Endodermal cell (in vitro differentiated cells): ENCODE measurements around the gene NDUFA8. TPM values are rescaled to one million over a fixed set of nuclear protein-coding genes. Genes with fewer than 3 reads are reported as not detected.

Experiments
- DNase-seq: peaks from one replicate; pipeline ENCODE4 v3.0.0-alpha.2; 2017
- H3K27ac ChIP-seq: 2 replicates; pipeline ENCODE4 v1.5.1; 2013; ENCODE audit warnings: mild to moderate bottlenecking, low read depth, low read length, moderate library complexity
- H3K27me3 ChIP-seq: 2 replicates; pipeline ENCODE4 v1.6.1; 2013; ENCODE audit warnings: mild to moderate bottlenecking, low read length, moderate library complexity; ENCODE audit not compliant: insufficient read depth, control insufficient read depth, poor library complexity, severe bottlenecking
- H3K36me3 ChIP-seq: 2 replicates; pipeline ENCODE4 v1.7.0; 2013; ENCODE audit warnings: mild to moderate bottlenecking, low read length, moderate library complexity; ENCODE audit not compliant: control insufficient read depth, insufficient read depth
- H3K4me1 ChIP-seq: one replicate; pipeline ENCODE4 v1.7.0; 2013; ENCODE audit warnings: low read length; ENCODE audit not compliant: control insufficient read depth, insufficient read depth
- H3K4me3 ChIP-seq: 2 replicates; pipeline ENCODE4 v1.5.1; 2013; ENCODE audit warnings: mild to moderate bottlenecking, low read length, moderate library complexity
- H3K9ac ChIP-seq: 2 replicates; pipeline ENCODE4 v1.6.1; 2013; ENCODE audit warnings: mild to moderate bottlenecking, low read length, moderate library complexity; ENCODE audit not compliant: poor library complexity, severe bottlenecking; ENCODE audit errors: extremely low read depth
- H3K9me3 ChIP-seq: 2 replicates; pipeline ENCODE4 v1.6.1; 2013; ENCODE audit warnings: mild to moderate bottlenecking, low read length, moderate library complexity; ENCODE audit not compliant: control insufficient read depth
- H3K27ac Mint-ChIP-seq: 2 replicates; pipeline ENCODE4 v1.8.0; 2020; ENCODE audit warnings: mixed read lengths
- H3K27me3 Mint-ChIP-seq: 2 replicates; pipeline ENCODE4 v1.8.0; 2021; ENCODE audit warnings: mild to moderate bottlenecking, mixed read lengths; ENCODE audit not compliant: insufficient read depth
- H3K36me3 Mint-ChIP-seq: 2 replicates; pipeline ENCODE4 v1.8.0; 2020; ENCODE audit warnings: low read depth, mixed read lengths
- H3K4me1 Mint-ChIP-seq: 2 replicates; pipeline ENCODE4 v1.8.0; 2020; ENCODE audit warnings: mixed read lengths
- H3K4me3 Mint-ChIP-seq: 2 replicates; pipeline ENCODE4 v1.8.0; 2020; ENCODE audit warnings: mild to moderate bottlenecking, moderate library complexity, mixed read lengths
- H3K9me3 Mint-ChIP-seq: 2 replicates; pipeline ENCODE4 v1.8.0; 2020; ENCODE audit warnings: mild to moderate bottlenecking, mixed read lengths
- CTCF ChIP-seq: fragments of 200-600 bp; sonication (generic); conservative IDR thresholded peaks from 2 replicates; pipeline ENCODE4 v1.5.0; 2021; ENCODE audit warnings: antibody characterized with exemption, mild to moderate bottlenecking
- WGBS, 2 experiments: methylation state at CpG; one replicate each; pipeline versions ENCODE4 v1.1.5 to v1.1.7; 2013; ENCODE audit warnings: missing lambda C conversion rate in 2 of 2, mixed read lengths in 1 of 2; ENCODE audit not compliant: insufficient coverage in 1 of 2, insufficient read length in 1 of 2; 5-methylcytosine and 5-hydroxymethylcytosine counted together
- total RNA-seq, 2 donors: library from RNA; stranded (reverse); fragmentation: NEBNext Ultra II Directional in 1 of 2; extraction: Animal tissue kit (Norgen Biotek cat#: 25700) in 1 of 2; gene quantifications; 2 replicates in 1 of 2; 3 replicates in 1 of 2; pipeline ENCODE4 v1.2.1, GENCODE V29; 2021

The NDUFA8 gene
- total RNA-seq, 2 donors from 2014 or later, result 65.8 to 67.8 TPM

DNA sequence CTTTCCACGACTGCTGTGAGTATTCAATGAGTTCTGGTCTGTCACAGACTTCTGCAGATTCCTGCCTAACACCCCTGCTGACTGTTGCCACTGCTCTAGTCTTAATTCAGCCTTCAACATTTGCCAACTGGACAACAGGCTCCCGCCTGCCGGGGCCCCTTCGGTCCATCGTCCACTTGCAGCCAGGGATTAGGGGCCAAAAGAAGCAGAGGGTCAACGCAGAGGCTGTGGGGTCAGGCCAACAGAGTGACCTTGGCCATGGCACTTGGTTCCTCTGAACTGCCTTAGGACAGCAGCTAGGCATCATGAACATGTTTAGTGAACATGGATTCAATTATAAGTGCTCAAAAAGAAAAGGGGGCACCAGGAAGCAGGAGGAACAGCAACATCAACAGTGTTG, 28.8 kb upstream of the NDUFA8 start:
- Histone ChIP-seq H3K27me3 (peaks cover 4% of the 10 kb centered on the region), H3K9me3 (no peaks in the 10 kb centered on the region), H3K4me3 (no peak overlapping the region), H3K4me1 (no peaks in the 10 kb centered on the region), H3K9ac (no peak overlapping the region), H3K27ac (no peak overlapping the region), H3K36me3 (no peaks in the 10 kb centered on the region)
- Mint-ChIP-seq H3K9me3 (no peaks in the 10 kb centered on the region), H3K4me3 (no peak overlapping the region), H3K27me3 (peaks cover 2% of the 10 kb centered on the region), H3K27ac (no peak overlapping the region), H3K4me1 (no peaks in the 10 kb centered on the region), H3K36me3 (no peaks in the 10 kb centered on the region)
- TF ChIP-seq CTCF, result no peak
- no peak for DNase-seq
- 86 to 98% methylated on average over 6 of the region's 6 CpGs for WGBS, 2 experiments

GRCh38 chr9:122186777-122187470, 27.3 kb upstream of the NDUFA8 start:
- H3K4me1 ChIP-seq, result no peaks in the 10 kb centered on the region
- H3K9ac ChIP-seq, result no peak overlapping the region
- no peaks in the 10 kb centered on the region for H3K9me3 Mint-ChIP-seq
- 89 to 93% methylated on average over 7 to 8 of the region's 8 CpGs for WGBS, 2 experiments
- H3K9me3 ChIP-seq, result no peaks in the 10 kb centered on the region
- no peak overlapping the region for H3K4me3 ChIP-seq
- no peaks in the 10 kb centered on the region for H3K4me1 Mint-ChIP-seq
- no peak overlapping the region for H3K27ac ChIP-seq
- no peaks in the 10 kb centered on the region for H3K36me3 Mint-ChIP-seq
- no peak overlapping the region for H3K27ac Mint-ChIP-seq
- DNase-seq, result no peak
- peaks cover 2% of the 10 kb centered on the region for H3K27me3 Mint-ChIP-seq
- peaks cover 4% of the 10 kb centered on the region for H3K27me3 ChIP-seq
- TF ChIP-seq CTCF, result no peak
- H3K4me3 Mint-ChIP-seq, result no peak overlapping the region
- H3K36me3 ChIP-seq, result no peaks in the 10 kb centered on the region

- Histone ChIP-seq H3K4me3 (no peak overlapping the region), H3K27ac (no peak overlapping the region), H3K9me3 (no peaks in the 10 kb centered on the region), H3K9ac (no peak overlapping the region), H3K36me3 (no peaks in the 10 kb centered on the region), H3K27me3 (peaks cover 4% of the 10 kb centered on the region), H3K4me1 (no peaks in the 10 kb centered on the region)
- Mint-ChIP-seq H3K36me3 (no peaks in the 10 kb centered on the region), H3K9me3 (no peaks in the 10 kb centered on the region), H3K27me3 (peaks cover 2% of the 10 kb centered on the region), H3K27ac (no peak overlapping the region), H3K4me1 (no peaks in the 10 kb centered on the region), H3K4me3 (no peak overlapping the region)
- WGBS, 2 experiments, result 77 to 81% methylated on average over 3 to 5 of the region's 5 CpGs
- peak; percentile 51 for TF ChIP-seq CTCF
- peak; percentile 68 for DNase-seq
Measured at GRCh38 chr9:122186301-122186700, 26.7 kb upstream of the NDUFA8 start.
